ENCODE results near the gene RNASE4. TPM values are rescaled to one million over a fixed set of nuclear protein-coding genes. Genes with fewer than 3 reads are reported as not detected.

Gene RNASE4
- total RNA-seq, 1 donor from 2014 or later: 42.5 TPM

DNA sequence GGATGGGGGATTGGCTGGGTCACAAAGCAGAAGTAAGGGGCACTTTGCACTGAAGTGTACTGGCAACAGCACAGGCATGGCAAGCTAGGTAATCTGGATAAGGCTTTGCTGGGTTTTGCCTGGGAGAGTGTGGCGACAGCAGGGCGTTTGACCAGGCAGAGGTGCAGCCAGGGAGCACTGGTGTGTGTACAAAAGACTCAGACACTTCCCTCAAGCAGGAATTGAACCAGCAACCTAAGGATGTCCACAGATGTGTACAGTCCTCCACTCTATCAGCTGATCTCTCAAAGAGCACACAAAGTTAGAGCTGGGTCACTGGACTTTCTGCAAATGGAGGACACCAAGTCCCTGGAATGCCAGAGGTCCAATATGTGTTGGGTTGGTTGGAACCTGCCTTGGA is 15.4 kb upstream of the RNASE4 start:
- Histone ChIP-seq H3K36me3 (no peaks in the 10 kb centered on the region), H3K9me3 (no peaks in the 10 kb centered on the region), H3K27me3 (peaks cover 6% of the 10 kb centered on the region), H3K4me3 (no peak overlapping the region), H3K4me1 (no peaks in the 10 kb centered on the region), H3K27ac (no peak overlapping the region)
- TF ChIP-seq, protein P1, sequence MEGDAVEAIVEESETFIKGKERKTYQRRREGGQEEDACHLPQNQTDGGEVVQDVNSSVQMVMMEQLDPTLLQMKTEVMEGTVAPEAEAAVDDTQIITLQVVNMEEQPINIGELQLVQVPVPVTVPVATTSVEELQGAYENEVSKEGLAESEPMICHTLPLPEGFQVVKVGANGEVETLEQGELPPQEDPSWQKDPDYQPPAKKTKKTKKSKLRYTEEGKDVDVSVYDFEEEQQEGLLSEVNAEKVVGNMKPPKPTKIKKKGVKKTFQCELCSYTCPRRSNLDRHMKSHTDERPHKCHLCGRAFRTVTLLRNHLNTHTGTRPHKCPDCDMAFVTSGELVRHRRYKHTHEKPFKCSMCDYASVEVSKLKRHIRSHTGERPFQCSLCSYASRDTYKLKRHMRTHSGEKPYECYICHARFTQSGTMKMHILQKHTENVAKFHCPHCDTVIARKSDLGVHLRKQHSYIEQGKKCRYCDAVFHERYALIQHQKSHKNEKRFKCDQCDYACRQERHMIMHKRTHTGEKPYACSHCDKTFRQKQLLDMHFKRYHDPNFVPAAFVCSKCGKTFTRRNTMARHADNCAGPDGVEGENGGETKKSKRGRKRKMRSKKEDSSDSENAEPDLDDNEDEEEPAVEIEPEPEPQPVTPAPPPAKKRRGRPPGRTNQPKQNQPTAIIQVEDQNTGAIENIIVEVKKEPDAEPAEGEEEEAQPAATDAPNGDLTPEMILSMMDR (IDR thresholded peaks at IDR 0.05): no peak
- no peak for DNase-seq
- no peak for ATAC-seq
- intact Hi-C loops (cut with DNase I): no loop called here

DNA sequence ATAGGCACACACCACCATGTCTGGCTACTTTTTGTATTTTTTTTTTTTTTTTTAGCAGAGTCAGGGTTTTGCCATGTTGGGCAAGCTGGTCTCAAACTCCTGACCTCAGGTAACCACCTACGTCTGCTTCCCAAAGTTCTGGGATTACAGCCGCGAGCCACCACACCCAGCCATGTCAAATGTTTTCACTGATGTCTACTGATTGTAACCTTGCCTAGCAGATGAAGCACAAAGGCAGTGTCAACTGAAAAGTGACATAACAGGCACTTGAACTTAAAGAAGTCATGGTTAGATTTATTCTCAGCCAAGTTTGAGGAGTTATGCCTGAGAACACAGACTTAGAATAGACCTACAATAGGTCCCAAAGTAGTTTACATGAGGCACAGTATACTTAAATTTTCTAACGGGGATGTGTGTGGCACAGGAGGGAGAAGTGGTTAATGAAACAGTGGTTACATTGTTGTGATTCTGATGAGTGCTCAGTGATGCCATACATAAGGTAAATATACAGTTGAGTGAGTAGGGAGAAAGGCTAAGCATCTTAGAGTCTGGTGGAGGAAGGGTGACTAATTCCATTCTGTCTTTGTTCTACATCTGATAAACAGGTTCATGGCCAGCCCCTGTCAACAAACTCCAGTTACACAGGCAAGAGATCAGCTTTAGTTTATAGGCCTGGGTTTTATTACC is 12.6 kb upstream of the RNASE4 start:
- TF ChIP-seq, protein P1 (IDR thresholded peaks at IDR 0.05): no peak
- Histone ChIP-seq H3K9me3 (no peaks in the 10 kb centered on the region), H3K27ac (no peak overlapping the region), H3K27me3 (peaks cover 6% of the 10 kb centered on the region), H3K4me1 (no peaks in the 10 kb centered on the region), H3K4me3 (no peak overlapping the region), H3K36me3 (no peaks in the 10 kb centered on the region)
- intact Hi-C loops (cut with DNase I): no loop called here
- DNase-seq (no peak), ATAC-seq (no peak)

DNA sequence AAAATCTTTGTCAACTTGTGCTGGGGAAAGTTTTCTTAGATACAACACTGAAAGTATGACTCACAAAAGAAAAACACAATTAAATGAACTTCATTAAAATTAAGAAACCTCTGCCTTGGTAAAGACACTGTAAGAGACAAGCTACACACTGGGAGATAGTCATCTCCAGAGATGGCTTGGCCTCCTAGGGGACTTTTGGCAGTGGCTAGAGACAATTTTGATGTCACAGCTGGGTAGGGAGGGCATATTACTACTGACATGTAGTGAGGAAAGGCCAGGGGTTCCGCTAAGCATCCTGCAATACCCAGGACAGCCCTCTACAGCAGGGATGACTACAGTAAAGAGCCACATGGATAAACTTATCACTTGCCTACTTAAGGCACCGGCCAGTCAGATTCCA is 8.7 kb upstream of the RNASE4 start:
- Histone ChIP-seq H3K27ac (no peak overlapping the region), H3K4me1 (peaks cover 7% of the 10 kb centered on the region), H3K27me3 (peaks cover 6% of the 10 kb centered on the region), H3K4me3 (no peak overlapping the region), H3K9me3 (no peaks in the 10 kb centered on the region), H3K36me3 (no peaks in the 10 kb centered on the region)
- ATAC-seq: no peak
- TF ChIP-seq, protein P1 (IDR thresholded peaks at IDR 0.05): no peak
- intact Hi-C loops (cut with DNase I): no loop called here
- DNase-seq: no peak

DNA sequence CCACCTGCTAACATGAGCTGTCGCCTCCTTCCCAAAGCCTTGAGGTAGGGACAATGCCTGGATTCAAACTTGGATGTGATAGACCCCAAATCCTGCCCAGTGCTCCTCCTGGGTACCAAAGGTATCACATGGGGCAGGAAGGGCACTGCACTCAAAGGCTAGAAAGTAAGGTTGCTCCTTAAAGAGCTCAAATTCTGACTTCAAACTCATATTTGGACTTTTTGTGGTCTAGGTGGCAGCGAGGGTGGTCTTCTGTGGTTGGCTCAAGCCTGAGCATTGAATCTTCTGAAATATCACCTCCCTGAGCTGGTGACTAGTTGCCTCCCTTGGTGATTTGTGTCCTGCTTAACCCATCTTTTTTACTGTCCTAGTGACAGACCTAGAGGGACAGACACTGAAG is 8.3 kb upstream of the RNASE4 start:
- ATAC-seq (no peak), DNase-seq (no peak)
- no peak overlapping the region for H3K27ac ChIP-seq
- no peaks in the 10 kb centered on the region for H3K9me3 ChIP-seq
- H3K27me3 ChIP-seq: peaks cover 6% of the 10 kb centered on the region
- no peak overlapping the region for H3K4me3 ChIP-seq
- no peaks in the 10 kb centered on the region for H3K36me3 ChIP-seq
- peaks cover 11% of the 10 kb centered on the region for H3K4me1 ChIP-seq
- TF ChIP-seq, protein P1 (IDR thresholded peaks at IDR 0.05): no peak
- intact Hi-C loops (cut with DNase I): no loop called here

DNA sequence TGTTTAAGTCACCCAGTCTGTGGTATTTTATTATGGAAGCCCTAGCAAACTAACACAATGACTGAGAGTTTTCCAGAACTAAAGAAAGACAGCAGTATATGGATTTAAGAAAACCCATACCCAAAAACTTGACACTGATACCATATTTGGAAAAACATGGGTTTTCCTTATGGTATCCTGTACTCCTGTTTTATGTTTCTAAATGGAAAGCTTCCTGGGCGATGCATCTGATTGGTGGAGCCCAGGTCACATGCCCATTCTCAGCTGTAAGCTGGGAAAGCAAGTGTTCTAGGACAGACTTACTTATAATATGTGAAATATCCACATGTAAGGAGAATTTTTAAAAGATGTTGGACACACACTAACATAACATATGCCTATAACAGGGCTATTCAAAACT is 4.5 kb upstream of the RNASE4 start:
- TF ChIP-seq, protein P1 (IDR thresholded peaks at IDR 0.05): no peak
- DNase-seq (no peak), ATAC-seq (no peak)
- no peaks in the 10 kb centered on the region for H3K9me3 ChIP-seq
- H3K27ac ChIP-seq: no peak overlapping the region
- H3K4me1 ChIP-seq: peaks cover 17% of the 10 kb centered on the region
- H3K27me3 ChIP-seq: no peaks in the 10 kb centered on the region
- intact Hi-C loops (cut with DNase I): loop anchor here (10.0 kb wide), 1 partner anchor 65 kb away; no protein-coding TSS in a partner anchor
- H3K36me3 ChIP-seq: no peaks in the 10 kb centered on the region
- H3K4me3 ChIP-seq: no peak overlapping the region

All from upper lobe of right lung (tissue), 1 donor.